ENCODE results near the gene HAUS8.

GRCh38 chr19:17097593-17098126 lies 22.4 kb upstream of the HAUS8 start:
- no peak for TF ChIP-seq CTCF (IDR thresholded peaks at IDR 0.05 in 4 of 5, conservative IDR thresholded peaks at IDR 0.05 in 1 of 5)
- TF ChIP-seq POLR2A (IDR thresholded peaks at IDR 0.05): no peak
